Loucy (cell line): ENCODE measurements around the gene ACER3.

Experiments
- H2AFZ ChIP-seq: fragments of 200-600 bp; sonication (generic); 2 replicates; pipeline ENCODE4 v1.6.0; 2016; ENCODE audit warnings: antibody characterized with exemption, mild to moderate bottlenecking, low read length, moderate library complexity
- H3F3A ChIP-seq: fragments of 200-600 bp; 2 replicates; pipeline ENCODE4 v1.6.0; 2016; ENCODE audit warnings: antibody characterized with exemption, low read depth, mild to moderate bottlenecking
- H3K27me3 ChIP-seq: fragments of 200-600 bp; sonication (generic); 2 replicates; pipeline ENCODE4 v1.6.1; 2014; ENCODE audit warnings: low read length, mild to moderate bottlenecking; ENCODE audit not compliant: insufficient read depth, poor library complexity, severe bottlenecking
- H3K36me3 ChIP-seq: fragments of 200-600 bp; sonication (generic); 2 replicates; pipeline ENCODE4 v1.6.1; 2016; ENCODE audit warnings: low read length; ENCODE audit not compliant: insufficient read depth
- H3K4me1 ChIP-seq: fragments of 200-600 bp; sonication (generic); 2 replicates; pipeline ENCODE4 v1.5.1; 2014; ENCODE audit warnings: low read length, mild to moderate bottlenecking; ENCODE audit not compliant: insufficient read depth, poor library complexity, severe bottlenecking
- H3K4me2 ChIP-seq: fragments of 200-600 bp; sonication (generic); 2 replicates; pipeline ENCODE4 v1.6.0; 2014; ENCODE audit warnings: antibody characterized with exemption, low read length, low read depth, mild to moderate bottlenecking; ENCODE audit not compliant: poor library complexity, severe bottlenecking
- H3K4me3 ChIP-seq: fragments of 200-600 bp; sonication (generic); 2 replicates; pipeline ENCODE4 v1.5.1; 2014; ENCODE audit warnings: low read length, mild to moderate bottlenecking, mixed read lengths; ENCODE audit not compliant: poor library complexity, severe bottlenecking
- H3K79me2 ChIP-seq: fragments of 200-600 bp; sonication (generic); 2 replicates; pipeline ENCODE4 v1.6.1; 2014; ENCODE audit warnings: low read length; ENCODE audit not compliant: insufficient read depth
- H3K9ac ChIP-seq: fragments of 200-600 bp; sonication (generic); 2 replicates; pipeline ENCODE4 v1.6.0; 2014; ENCODE audit warnings: mild to moderate bottlenecking, low read depth, low read length, moderate library complexity; ENCODE audit not compliant: poor library complexity, severe bottlenecking
- H3K9me2 ChIP-seq: fragments of 200-600 bp; sonication (generic); replicated peaks from 2 replicates; pipeline ENCODE4 v1.6.1; 2016; ENCODE audit warnings: low read depth, low read length, mixed read lengths
- H3K9me3 ChIP-seq: fragments of 200-600 bp; sonication (generic); 2 replicates; pipeline ENCODE4 v1.6.1; 2014; ENCODE audit warnings: mild to moderate bottlenecking, antibody characterized with exemption, low read length, low read depth; ENCODE audit not compliant: insufficient read depth
- H4K20me1 ChIP-seq: fragments of 200-600 bp; sonication (generic); 2 replicates; pipeline ENCODE4 v1.6.0; 2014; ENCODE audit warnings: antibody characterized with exemption, low read length, mild to moderate bottlenecking; ENCODE audit not compliant: insufficient read depth, poor library complexity, severe bottlenecking
- EZH2phosphoT487 ChIP-seq: fragments of 200-600 bp; IDR thresholded peaks from 2 replicates; pipeline ENCODE4 v1.6.1; 2018; ENCODE audit warnings: antibody characterized with exemption, mild to moderate bottlenecking, moderate library complexity, borderline replicate concordance
- TF ChIP-seq, protein P1 (sequence below): fragments of 200-600 bp; sonication (generic); conservative IDR thresholded peaks from 2 replicates; pipeline ENCODE4 v1.5.1; 2014; ENCODE audit warnings: mild to moderate bottlenecking, antibody characterized with exemption, low read length

The ACER3 gene

DNA sequence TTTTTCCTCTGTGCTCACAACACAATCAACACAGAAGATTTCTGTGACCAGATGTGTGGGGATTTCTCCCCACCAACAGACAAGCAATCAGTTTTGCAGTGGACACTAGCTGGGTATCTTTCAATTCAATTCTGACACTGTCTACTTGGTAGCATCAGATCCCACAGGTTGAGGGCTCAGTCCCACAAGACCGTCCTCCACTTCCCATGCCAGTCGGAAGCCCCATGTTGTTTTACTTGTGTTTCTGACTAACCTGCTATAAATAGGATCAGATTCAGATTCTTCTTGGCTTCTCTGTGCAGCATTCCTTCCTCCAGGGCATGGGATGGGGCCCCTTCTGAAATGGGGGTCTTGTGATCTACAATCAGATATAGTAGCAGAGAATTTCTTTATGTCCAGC is 19.6 kb downstream of the ACER3 start:
- no peak overlapping the region for H3K9ac ChIP-seq
- no peaks in the 10 kb centered on the region for H3K27me3 ChIP-seq
- no peaks in the 10 kb centered on the region for H3K9me2 ChIP-seq
- H2AFZ ChIP-seq, result no peak overlapping the region
- no peaks in the 10 kb centered on the region for H3F3A ChIP-seq
- no peaks in the 10 kb centered on the region for H4K20me1 ChIP-seq
- H3K4me3 ChIP-seq, result no peak overlapping the region
- no peaks in the 10 kb centered on the region for H3K36me3 ChIP-seq
- peaks cover under 1% of the 10 kb centered on the region for H3K4me1 ChIP-seq
- no peaks in the 10 kb centered on the region for H3K79me2 ChIP-seq
- H3K4me2 ChIP-seq, result no peak overlapping the region
- no peak for TF ChIP-seq EZH2phosphoT487
- TF ChIP-seq, protein P1, sequence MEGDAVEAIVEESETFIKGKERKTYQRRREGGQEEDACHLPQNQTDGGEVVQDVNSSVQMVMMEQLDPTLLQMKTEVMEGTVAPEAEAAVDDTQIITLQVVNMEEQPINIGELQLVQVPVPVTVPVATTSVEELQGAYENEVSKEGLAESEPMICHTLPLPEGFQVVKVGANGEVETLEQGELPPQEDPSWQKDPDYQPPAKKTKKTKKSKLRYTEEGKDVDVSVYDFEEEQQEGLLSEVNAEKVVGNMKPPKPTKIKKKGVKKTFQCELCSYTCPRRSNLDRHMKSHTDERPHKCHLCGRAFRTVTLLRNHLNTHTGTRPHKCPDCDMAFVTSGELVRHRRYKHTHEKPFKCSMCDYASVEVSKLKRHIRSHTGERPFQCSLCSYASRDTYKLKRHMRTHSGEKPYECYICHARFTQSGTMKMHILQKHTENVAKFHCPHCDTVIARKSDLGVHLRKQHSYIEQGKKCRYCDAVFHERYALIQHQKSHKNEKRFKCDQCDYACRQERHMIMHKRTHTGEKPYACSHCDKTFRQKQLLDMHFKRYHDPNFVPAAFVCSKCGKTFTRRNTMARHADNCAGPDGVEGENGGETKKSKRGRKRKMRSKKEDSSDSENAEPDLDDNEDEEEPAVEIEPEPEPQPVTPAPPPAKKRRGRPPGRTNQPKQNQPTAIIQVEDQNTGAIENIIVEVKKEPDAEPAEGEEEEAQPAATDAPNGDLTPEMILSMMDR, result no peak
- H3K9me3 ChIP-seq, result no peaks in the 10 kb centered on the region

GRCh38 chr11:76880956-76881355 is 20.2 kb downstream of the ACER3 start:
- H3K36me3 ChIP-seq, result no peaks in the 10 kb centered on the region
- no peaks in the 10 kb centered on the region for H3K27me3 ChIP-seq
- no peaks in the 10 kb centered on the region for H4K20me1 ChIP-seq
- H3K4me2 ChIP-seq, result no peak overlapping the region
- no peaks in the 10 kb centered on the region for H3K9me3 ChIP-seq
- no peaks in the 10 kb centered on the region for H3K79me2 ChIP-seq
- TF ChIP-seq, protein P1, result no peak
- H3K4me1 ChIP-seq, result peaks cover 3% of the 10 kb centered on the region
- no peak overlapping the region for H2AFZ ChIP-seq
- H3K9ac ChIP-seq, result no peak overlapping the region
- H3K4me3 ChIP-seq, result no peak overlapping the region
- no peaks in the 10 kb centered on the region for H3F3A ChIP-seq
- no peaks in the 10 kb centered on the region for H3K9me2 ChIP-seq

GRCh38 chr11:76885390-76886097 is 24.8 kb downstream of the ACER3 start:
- no peaks in the 10 kb centered on the region for H4K20me1 ChIP-seq
- H3K36me3 ChIP-seq, result no peaks in the 10 kb centered on the region
- H3K4me2 ChIP-seq, result no peak overlapping the region
- H3K9me3 ChIP-seq, result no peaks in the 10 kb centered on the region
- H3K79me2 ChIP-seq, result no peaks in the 10 kb centered on the region
- H3K27me3 ChIP-seq, result no peaks in the 10 kb centered on the region
- H3K9me2 ChIP-seq, result no peaks in the 10 kb centered on the region
- peaks cover 7% of the 10 kb centered on the region for H3K4me1 ChIP-seq
- TF ChIP-seq, protein P1, result no peak
- TF ChIP-seq EZH2phosphoT487, result no peak
- no peaks in the 10 kb centered on the region for H3F3A ChIP-seq
- no peak overlapping the region for H2AFZ ChIP-seq
- H3K4me3 ChIP-seq, result no peak overlapping the region
- H3K9ac ChIP-seq, result no peak overlapping the region
